GM18873 (cell line): ENCODE data around the gene RRAD.
"Not testable (repeated sequence)": the region's sequence is repeated elsewhere in the genome, so short reads cannot be mapped to it uniquely, and the experiment has no call there.

Source experiments
- ATAC-seq: cut with Tn5 transposase; IDR thresholded peaks from one replicate; pipeline ENCODE4 v1.9.1; 2021; ENCODE audit warnings: mild to moderate bottlenecking, moderate library complexity, moderate number of reproducible peaks; ENCODE audit not compliant: unreplicated experiment, low FRiP score

RRAD gene, protein sequence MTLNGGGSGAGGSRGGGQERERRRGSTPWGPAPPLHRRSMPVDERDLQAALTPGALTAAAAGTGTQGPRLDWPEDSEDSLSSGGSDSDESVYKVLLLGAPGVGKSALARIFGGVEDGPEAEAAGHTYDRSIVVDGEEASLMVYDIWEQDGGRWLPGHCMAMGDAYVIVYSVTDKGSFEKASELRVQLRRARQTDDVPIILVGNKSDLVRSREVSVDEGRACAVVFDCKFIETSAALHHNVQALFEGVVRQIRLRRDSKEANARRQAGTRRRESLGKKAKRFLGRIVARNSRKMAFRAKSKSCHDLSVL

GRCh38 chr16:66925322-66925840, at the start of gene RRAD:
Gene RRAD, minus strand, starts transcription at chr16:66925535. Its CDS starts 356 bp downstream, at chr16:66925179.
- no peak for ATAC-seq

DNA sequence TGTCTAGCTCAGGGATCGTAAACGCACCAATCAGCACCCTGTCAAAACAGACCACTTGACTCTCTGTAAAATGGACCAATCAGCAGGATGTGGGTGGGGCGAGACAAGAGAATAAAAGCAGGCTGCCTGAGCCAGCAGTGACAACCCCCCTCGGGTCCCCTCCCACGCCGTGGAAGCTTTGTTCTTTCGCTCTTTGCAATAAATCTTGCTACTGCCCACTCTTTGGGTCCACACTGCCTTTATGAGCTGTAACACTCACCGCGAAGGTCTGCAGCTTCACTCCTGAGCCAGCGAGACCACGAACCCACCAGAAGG, 49.6 kb upstream of the RRAD start:
- not testable (repeated sequence) for ATAC-seq

GRCh38 chr16:66974156-66974931, 49.0 kb upstream of the RRAD start:
- ATAC-seq: not testable (repeated sequence)

GRCh38 chr16:66973716-66974115, 48.4 kb upstream of the RRAD start:
- ATAC-seq: no peak

DNA sequence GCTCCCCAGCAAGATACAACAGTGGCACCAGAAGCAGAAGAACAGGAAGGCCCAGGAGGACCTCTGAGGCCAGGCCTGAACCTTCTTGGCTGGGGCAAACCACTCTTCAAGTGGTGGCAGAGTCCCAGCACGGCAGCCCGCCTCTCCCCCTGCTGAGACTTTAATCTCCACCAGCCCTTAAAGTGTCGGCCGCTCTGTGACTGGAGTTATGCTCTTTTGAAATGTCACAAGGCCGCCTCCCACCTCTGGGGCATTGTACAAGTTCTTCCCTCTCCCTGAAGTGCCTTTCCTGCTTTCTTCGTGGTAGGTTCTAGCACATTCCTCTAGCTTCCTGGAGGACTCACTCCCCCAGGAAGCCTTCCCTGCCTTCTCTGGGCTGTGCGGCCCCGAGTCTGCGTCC, 47.6 kb upstream of the RRAD start:
- no peak for ATAC-seq

DNA sequence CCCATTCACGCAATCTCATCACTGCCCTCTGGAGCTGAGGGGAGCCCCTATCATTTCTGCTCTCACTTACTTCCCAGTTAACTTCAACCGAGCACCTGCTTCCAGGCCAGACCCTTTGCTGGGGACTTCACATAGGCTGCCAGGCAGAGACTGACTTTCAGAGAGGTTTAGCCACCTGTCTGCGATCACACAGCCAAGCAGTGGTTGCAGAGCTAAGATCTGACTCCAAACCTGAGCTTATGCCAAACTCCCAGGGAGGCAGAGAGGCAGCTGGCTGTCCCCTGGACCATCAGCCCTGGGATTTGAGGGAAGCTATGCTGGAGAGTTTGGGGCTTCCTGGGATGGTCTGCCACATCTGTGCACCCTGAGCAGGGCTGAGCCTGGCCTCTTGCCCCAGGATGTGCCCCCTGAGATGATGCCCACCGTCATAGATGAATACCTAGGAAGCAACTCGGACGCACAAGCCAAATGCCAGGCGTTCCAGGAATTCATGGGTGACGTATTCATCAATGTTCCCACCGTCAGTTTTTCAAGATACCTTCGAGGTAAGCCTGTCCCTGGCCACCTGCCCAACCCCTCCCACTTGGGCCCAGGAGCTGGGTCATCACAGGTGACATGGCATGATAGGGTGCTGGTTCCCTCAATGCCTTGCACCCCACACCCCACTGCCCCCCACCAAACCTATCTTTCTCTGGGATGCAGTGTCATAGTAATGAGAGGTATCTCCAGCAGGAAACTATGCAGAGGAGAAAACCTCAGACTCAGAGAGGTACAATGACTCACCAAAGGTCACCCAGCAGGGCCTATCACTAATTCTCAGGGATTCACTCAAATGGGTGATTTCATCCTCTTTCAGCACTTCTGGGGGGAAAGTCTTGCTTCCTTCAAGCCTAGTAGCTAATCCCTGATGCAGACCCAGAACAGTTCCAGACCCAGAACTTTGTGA, 45.7 kb upstream of the RRAD start:
- no peak for ATAC-seq

GRCh38 chr16:66968847-66969246, 43.5 kb upstream of the RRAD start:
- no peak for ATAC-seq

DNA sequence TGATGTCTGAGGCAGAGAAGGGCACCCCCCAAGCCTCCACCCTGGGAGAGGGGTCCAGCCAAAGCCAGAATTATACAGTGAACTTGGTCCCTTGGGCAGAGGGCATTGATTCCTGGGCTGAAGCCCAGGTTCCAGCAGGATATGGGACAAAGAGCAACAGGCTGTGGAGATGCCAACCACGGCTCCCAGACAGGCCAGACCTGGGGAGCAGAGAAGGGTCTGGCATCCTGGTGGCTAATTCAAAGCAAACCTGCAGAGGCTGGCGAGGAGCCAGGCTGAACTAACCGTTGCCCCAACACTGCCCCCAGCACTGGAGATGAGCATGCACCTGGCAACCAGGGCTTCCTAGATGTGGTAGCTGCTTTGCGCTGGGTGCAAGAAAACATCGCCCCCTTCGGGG, 38.7 kb upstream of the RRAD start:
- ATAC-seq: no peak

GRCh38 chr16:66961914-66962313, 36.6 kb upstream of the RRAD start:
- no peak for ATAC-seq

DNA sequence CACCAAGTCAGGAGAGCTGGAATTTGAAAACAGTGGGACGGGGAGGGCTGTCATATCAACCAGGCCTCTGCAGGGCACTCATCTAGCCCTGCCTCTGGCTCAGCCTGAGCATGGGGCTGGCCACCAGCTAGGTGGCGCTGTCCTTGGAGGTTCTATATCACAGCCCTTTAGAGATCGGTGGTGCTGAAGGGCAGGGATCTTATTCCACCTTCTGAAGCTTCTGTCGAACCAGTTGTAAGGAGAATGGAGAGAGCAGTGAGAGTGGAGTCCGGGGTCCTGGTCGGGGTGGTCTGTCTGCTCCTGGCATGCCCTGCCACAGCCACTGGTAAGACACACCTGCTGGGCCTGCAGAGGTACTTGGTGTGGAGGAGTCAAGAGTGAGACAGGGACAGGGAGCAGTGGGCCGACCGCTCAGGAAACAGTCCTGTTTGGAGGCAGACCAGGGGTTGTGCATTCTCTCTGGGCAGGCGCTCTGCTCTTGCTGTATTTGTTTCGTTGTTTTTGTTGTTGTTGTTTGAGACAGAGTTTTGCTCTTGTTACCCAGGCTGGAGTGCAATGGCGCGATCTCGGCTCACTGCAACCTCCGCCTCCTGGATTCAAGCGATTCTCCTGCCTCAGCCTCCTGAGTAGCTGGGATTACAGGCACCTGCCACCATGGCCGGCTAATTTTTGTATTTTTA, 35.9 kb upstream of the RRAD start, which contains the start of gene CES3:
TSS of gene CES3 (plus strand) at position 202 of the 680 bp plus-strand sequence. CDS start at position 244, 42 bp downstream.
- no peak for ATAC-seq

GRCh38 chr16:66960270-66960669, 34.9 kb upstream of the RRAD start:
- ATAC-seq: no peak

DNA sequence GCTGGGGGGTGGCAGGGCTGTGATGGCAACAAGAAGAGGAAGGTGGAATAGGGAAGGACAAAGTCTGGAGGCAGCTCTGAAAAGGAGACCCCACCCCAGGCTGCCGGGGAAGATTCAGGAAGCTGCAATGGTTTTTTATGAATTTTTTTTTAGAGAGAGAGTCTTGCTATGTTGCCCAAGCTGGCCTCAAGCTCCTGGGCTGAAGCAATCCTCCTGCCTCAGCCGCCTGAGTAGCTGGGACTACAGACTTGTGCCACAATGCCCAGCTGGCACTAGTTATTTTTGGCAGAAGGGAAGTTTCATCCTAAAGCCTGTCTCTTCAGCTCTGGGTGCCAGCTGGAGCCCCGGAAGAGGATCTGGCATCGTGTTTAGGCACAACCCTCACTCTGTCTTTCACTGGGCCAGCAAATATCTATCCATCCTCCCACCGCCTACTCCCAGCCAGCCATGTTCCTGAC, 34.4 kb upstream of the RRAD start:
- ATAC-seq: no peak

DNA sequence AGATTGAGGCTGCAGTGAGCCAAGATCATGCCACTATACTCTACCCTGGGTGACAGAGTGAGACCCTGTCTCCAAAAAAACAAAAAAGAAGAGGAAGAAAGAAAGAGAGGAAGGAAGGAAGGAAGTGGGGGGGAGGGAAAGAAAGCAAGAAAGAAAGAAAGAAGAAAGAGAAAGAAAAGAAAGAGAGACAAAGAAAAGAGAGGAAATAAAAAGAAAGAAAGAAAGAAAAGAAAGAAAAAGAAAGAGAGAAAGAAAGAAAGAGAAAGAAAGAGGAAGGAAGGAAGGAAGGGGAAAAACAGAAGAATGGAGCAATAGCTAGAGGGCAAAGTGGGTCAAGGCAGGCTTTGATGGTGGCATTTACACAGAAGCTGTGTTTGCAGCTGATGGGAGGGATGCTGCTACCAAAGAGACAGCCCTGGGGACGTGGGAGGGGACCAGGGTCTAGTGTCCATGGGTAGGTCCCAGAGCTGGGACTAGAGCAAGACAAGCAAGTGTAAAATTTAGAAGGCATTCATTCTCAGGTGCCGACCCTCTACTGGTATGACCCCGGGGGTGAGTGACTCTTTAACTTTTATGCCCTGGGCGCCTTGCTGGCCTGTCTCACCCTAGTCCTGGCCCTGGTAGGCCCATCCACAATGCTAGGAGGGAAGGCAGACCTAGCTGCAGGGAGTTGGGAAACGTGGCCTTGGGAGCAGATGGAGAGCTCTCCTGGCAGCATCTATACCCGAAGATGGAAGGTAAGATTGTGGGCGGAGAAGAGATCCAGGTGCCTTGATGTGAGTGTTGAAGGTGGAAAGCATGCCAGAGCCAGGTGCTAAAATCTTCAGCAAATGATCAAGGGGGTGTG, 33.7 kb upstream of the RRAD start:
- no peak for ATAC-seq

DNA sequence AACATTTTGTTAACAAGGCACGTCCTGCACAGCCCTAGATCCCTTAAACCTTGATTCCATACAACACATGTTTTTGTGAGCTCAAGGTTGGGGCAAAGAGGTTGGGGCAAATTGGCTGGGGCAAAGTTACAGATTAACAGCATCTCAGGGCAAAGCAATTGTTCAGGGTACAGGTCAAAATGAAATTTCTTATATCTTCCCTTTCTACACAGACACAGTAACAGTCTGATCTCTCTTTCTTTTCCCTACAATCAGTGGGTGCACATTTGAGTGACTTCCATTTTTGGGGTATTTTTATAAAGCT, 30.8 kb upstream of the RRAD start:
- not testable (repeated sequence) for ATAC-seq

- ATAC-seq: not testable (repeated sequence)
Observed at GRCh38 chr16:66955363-66956153, 30.2 kb upstream of the RRAD start.

- no peak for ATAC-seq
Observed at GRCh38 chr16:66954097-66954659, 28.8 kb upstream of the RRAD start.

DNA sequence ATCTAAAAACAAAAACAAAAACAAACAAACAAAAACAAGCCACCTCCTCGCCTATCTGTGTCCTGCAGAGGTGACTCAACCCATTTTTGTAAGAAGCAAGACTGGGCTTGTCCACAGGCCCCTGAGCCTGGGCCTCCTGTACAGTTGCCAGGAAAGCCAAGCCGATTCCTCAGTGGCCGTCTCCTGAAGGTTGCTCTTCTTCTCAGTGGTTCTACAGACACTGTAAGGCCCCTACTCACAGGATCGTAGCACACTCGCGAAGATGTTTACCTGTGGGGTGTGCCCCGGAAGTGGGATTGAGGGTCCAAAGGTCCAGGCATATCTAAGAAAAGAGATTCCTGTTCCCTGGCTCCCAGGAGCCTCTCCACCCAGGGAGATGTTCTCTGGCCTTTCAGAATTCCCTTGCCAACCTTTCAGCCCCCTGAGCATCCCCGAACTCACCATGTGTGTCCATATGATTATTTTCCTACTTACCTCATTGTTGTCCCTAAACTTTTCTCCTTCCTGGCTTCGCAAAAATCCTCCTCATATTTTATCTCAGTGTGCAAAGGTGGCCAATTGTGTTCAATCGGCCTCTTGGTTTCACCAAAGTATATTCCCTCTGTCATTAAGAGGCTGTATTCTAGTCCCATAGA, 28.2 kb upstream of the RRAD start:
- ATAC-seq: no peak
